GM12892 (cell line): Measurements from ENCODE around the gene KRTAP12-3.

Experiments used
- POLR2A ChIP-seq: IDR thresholded peaks from 2 replicates; pipeline ENCODE4 v1.6.1; 2011; ENCODE audit warnings: low read depth, low read length, control low read depth
- POLR2AphosphoS5 ChIP-seq: IDR thresholded peaks from 2 replicates; pipeline ENCODE4 v1.6.1; 2011; ENCODE audit warnings: low read depth, low read length, control low read depth
- TAF1 ChIP-seq: IDR thresholded peaks from 2 replicates; pipeline ENCODE4 v1.6.1; 2011; ENCODE audit warnings: low read depth, mild to moderate bottlenecking, control low read depth, low read length, borderline replicate concordance

DNA sequence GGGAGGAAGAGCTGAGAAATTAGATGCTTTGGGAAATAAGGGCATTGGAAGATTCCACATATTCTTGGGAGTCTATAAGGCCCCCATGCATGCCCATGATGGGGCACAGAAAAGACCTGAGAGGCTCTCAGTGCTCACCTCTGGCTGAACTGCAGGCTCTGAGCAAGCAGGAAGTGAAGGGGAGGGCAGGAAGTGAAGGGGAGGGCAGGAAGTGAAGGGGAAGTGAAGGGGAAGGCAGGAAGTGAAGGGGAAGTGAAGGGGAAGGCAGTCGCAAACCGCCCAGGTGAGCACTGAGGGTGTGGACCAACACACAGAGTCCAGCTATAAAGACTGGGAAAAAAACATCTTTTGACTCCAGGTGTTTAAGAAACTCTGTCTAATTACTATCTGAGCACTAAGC, 27.3 kb upstream of the KRTAP12-3 start:
- no peak for TF ChIP-seq POLR2A
- no peak for TF ChIP-seq POLR2AphosphoS5
- TF ChIP-seq TAF1: no peak
